Breast epithelium (tissue), 4 donors: ENCODE results near the gene DDX52. TPM values are rescaled to one million over a fixed set of nuclear protein-coding genes. Genes with fewer than 3 reads are reported as not detected.

Experiments
- DNase-seq, 2 donors: peaks; one replicate each; pipeline ENCODE4 v3.0.0-alpha.2; 2019; ENCODE audit warnings: low spot score in 2 of 2
- H3K27ac ChIP-seq, 2 donors: fragments of 200-600 bp; sonication (generic) in 1 of 2; one replicate each; pipeline ENCODE4 v1.5.1; 2016 to 2019; ENCODE audit warnings: mild to moderate bottlenecking in 1 of 2
- H3K27me3 ChIP-seq, 2 donors: fragments of 200-600 bp; sonication (generic) in 1 of 2; one replicate each; pipeline versions ENCODE4 v1.5.1 to v1.6.0; 2017 to 2019; ENCODE audit warnings: control low read depth in 1 of 2, mild to moderate bottlenecking in 1 of 2
- H3K36me3 ChIP-seq: fragments of 200-600 bp; one replicate; pipeline ENCODE4 v1.5.1; 2019
- H3K4me1 ChIP-seq, 2 donors: fragments of 200-600 bp; sonication (generic); one replicate each; pipeline ENCODE4 v1.5.1; 2016 to 2019; ENCODE audit warnings: control low read depth in 1 of 2
- H3K4me3 ChIP-seq, 3 donors: fragments of 200-600 bp; sonication (generic); 1 replicate in 2 of 3; 2 replicates in 1 of 3; pipeline ENCODE4 v1.5.1; 2016 to 2019; ENCODE audit warnings: mild to moderate bottlenecking in 3 of 3, moderate library complexity in 2 of 3
- H3K9me3 ChIP-seq, 2 donors: fragments of 200-600 bp; sonication (generic) in 1 of 2; one replicate each; pipeline ENCODE4 v1.5.1; 2016 to 2019; ENCODE audit warnings: control low read depth in 1 of 2
- POLR2A ChIP-seq: fragments of 450-650 bp; IDR thresholded peaks from one replicate; pipeline ENCODE4 v1.6.1; 2016; ENCODE audit warnings: antibody characterized with exemption, mild to moderate bottlenecking, moderate library complexity
- POLR2AphosphoS5 ChIP-seq, 3 donors: sonication (generic); formaldehyde crosslinking; IDR thresholded peaks; one replicate each; pipeline ENCODE4 v1.6.1; 2017; ENCODE audit warnings: antibody characterized with exemption in 3 of 3
- intact Hi-C: fragments of 100-400 bp; cut with DNase I; formaldehyde crosslinking; loops from one replicate; pipeline ENCODE4 v1.15.1; 2023; ENCODE audit warnings: low total_unique reads
- total RNA-seq, 3 donors: library from RNA; depleted of rRNA; stranded (reverse); fragments of >200 nt; gene quantifications; one replicate each; pipeline ENCODE4 v1.1.0, GENCODE V29; 2016
- TF ChIP-seq, protein P1 (sequence below), 3 donors: fragments of 450-650 bp; IDR thresholded peaks; one replicate each; pipeline ENCODE4 v1.5.1; 2016 to 2017; ENCODE audit warnings: antibody characterized with exemption in 3 of 3, mild to moderate bottlenecking in 3 of 3, moderate library complexity in 3 of 3

The DDX52 gene
- total RNA-seq, 3 donors from 2014 or later, result 15.8 to 29.3 (median 20.0) TPM

DNA sequence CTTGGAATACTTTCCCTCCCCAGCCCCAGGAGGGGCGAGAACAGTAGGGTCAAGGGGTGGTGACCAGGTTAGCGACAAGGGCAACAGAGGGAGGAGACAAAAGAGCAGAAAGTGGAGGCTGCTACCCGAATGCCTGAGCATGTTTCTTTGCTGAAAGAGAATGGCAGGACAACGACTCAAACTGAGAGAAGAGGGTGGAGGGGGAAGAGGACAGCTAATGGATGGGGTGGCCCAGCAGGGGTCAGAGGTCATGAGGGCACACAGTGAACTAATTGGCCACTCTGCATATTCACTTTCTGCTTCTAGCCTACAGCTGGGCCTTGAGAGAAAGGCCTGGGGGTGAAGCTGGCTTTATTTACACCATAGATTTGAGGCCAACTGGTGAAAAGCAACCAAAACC lies 19.1 kb upstream of the DDX52 start:
- intact Hi-C loops, result loop anchor here (5.0 kb wide), 1 partner anchor 185 kb away; no protein-coding TSS in a partner anchor
- TF ChIP-seq, protein P1, sequence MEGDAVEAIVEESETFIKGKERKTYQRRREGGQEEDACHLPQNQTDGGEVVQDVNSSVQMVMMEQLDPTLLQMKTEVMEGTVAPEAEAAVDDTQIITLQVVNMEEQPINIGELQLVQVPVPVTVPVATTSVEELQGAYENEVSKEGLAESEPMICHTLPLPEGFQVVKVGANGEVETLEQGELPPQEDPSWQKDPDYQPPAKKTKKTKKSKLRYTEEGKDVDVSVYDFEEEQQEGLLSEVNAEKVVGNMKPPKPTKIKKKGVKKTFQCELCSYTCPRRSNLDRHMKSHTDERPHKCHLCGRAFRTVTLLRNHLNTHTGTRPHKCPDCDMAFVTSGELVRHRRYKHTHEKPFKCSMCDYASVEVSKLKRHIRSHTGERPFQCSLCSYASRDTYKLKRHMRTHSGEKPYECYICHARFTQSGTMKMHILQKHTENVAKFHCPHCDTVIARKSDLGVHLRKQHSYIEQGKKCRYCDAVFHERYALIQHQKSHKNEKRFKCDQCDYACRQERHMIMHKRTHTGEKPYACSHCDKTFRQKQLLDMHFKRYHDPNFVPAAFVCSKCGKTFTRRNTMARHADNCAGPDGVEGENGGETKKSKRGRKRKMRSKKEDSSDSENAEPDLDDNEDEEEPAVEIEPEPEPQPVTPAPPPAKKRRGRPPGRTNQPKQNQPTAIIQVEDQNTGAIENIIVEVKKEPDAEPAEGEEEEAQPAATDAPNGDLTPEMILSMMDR (IDR thresholded peaks at IDR 0.05), result no peak
- TF ChIP-seq POLR2A (no peak), POLR2AphosphoS5 (IDR thresholded peaks at IDR 0.05) (no peak)
- H3K4me3 ChIP-seq, result no peak overlapping the region
- H3K27ac ChIP-seq, result no peak overlapping the region
- H3K9me3 ChIP-seq, result no peaks in the 10 kb centered on the region
- H3K4me1 ChIP-seq, result no peaks in the 10 kb centered on the region
- no peaks in the 10 kb centered on the region for H3K27me3 ChIP-seq
- H3K36me3 ChIP-seq, result no peaks in the 10 kb centered on the region
- no peak for DNase-seq

DNA sequence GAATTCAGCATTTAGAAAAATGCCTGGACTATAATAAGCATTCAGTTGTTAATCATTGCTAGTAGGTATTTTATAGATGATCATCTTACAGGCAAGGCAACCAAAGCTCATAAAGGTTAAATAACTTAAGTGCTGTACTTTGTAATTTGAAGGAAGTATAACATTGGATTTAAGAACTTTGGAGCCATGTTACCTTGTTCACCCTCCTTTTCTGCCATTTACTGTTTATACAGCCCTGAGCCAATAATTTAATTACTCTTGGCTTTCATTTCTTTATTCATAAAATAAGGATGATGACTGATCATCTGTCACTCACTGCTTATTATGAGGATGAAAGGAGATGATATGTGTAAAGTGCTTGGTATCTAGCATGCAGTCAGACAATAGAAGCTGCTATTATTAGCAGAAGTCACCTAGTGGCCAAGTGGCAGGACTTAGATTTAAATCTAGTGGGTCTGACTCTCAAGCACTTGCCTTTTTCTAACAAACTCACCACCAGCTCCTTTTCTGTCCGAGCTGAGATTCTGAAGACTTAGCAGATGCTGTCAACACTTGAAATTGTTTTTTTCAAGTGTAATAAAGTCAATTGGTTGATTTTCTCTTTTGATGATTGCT lies 18.3 kb upstream of the DDX52 start:
- H3K27me3 ChIP-seq, result no peaks in the 10 kb centered on the region
- H3K36me3 ChIP-seq, result no peaks in the 10 kb centered on the region
- H3K4me3 ChIP-seq, result no peak overlapping the region
- TF ChIP-seq, protein P1 (IDR thresholded peaks at IDR 0.05), result no peak
- TF ChIP-seq POLR2A (no peak), POLR2AphosphoS5 (IDR thresholded peaks at IDR 0.05) (no peak)
- intact Hi-C loops, result loop anchor here (5.0 kb wide), 1 partner anchor 184 kb away; no protein-coding TSS in a partner anchor
- H3K9me3 ChIP-seq, result no peaks in the 10 kb centered on the region
- no peak for DNase-seq
- no peak overlapping the region for H3K27ac ChIP-seq
- H3K4me1 ChIP-seq, result no peaks in the 10 kb centered on the region

DNA sequence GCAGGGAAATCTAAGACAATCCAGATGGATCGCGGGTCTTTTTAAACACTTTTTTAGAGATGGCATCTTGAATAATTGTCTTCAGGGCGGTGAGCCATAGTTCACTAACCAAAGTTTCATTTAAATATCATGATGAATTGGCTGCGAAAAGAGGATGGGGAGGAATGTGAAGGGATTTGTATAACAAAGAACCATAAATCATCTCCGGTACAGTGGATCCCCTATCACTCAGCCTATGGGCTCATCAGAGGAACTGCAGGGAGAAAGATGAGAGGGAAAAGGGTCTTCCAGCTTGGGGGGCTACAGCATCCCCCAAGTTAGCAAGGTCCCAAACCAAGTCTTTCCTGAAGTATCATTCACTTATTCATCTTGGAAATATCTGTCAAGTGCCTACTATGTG lies 16.7 kb upstream of the DDX52 start:
- TF ChIP-seq POLR2AphosphoS5 (IDR thresholded peaks at IDR 0.05) (no peak), POLR2A (no peak)
- TF ChIP-seq, protein P1 (IDR thresholded peaks at IDR 0.05), result no peak
- Histone ChIP-seq H3K4me3 (no peak overlapping the region), H3K27ac (no peak overlapping the region), H3K4me1 (no peaks in the 10 kb centered on the region), H3K27me3 (no peaks in the 10 kb centered on the region), H3K9me3 (no peaks in the 10 kb centered on the region), H3K36me3 (no peaks in the 10 kb centered on the region)
- DNase-seq, result no peak
- intact Hi-C loops, result loop anchor here (5.0 kb wide), 1 partner anchor 183 kb away; no protein-coding TSS in a partner anchor

DNA sequence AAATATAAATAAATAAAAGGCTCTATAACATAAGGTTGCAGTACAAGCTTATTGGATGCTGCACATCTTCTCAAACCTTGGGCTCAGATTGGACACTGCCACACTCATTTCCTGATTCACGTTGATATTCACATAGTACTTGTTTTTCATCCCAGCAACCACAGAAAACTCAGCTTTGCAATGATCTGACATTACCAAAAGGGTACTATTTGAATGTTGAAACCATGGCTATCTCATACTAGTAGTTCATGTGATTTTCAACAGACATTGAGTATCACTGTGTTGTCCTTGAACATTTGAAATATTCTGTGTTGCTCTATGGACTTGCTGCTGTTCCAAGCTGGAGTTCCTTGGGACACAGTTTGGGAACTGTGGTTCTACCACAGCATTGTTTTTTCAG lies 14.0 kb upstream of the DDX52 start:
- Histone ChIP-seq H3K36me3 (no peaks in the 10 kb centered on the region), H3K27ac (no peak overlapping the region), H3K4me1 (no peaks in the 10 kb centered on the region), H3K9me3 (no peaks in the 10 kb centered on the region), H3K27me3 (no peaks in the 10 kb centered on the region), H3K4me3 (no peak overlapping the region)
- intact Hi-C loops, result no loop called here
- no peak for DNase-seq
- TF ChIP-seq POLR2AphosphoS5 (IDR thresholded peaks at IDR 0.05) (no peak), POLR2A (no peak)
- TF ChIP-seq, protein P1 (IDR thresholded peaks at IDR 0.05), result no peak

DNA sequence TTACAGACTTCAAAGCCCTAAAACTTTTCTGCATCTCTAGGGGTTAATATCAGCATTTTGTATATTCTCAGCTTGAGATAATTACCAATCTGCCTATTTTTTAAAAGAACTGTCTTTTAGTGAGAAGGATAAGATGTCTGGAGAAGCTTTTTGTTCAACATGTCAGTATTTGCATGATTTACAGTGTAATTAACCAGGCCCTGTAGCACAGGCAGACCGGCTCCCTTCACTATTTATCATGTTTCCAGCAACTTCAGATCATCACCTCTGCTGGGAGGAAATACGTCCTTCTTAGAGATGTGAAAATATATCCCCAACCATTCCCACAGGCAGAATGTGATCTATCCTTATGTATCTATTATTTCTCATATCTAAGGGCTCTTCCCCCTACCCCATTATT lies 8.6 kb upstream of the DDX52 start:
- intact Hi-C loops, result no loop called here
- Histone ChIP-seq H3K27me3 (peaks cover 0 to 12% of the 10 kb centered on the region in 2 donors), H3K9me3 (no peaks in the 10 kb centered on the region), H3K4me1 (no peaks in the 10 kb centered on the region), H3K4me3 (no peak overlapping the region), H3K27ac (no peak overlapping the region), H3K36me3 (no peaks in the 10 kb centered on the region)
- TF ChIP-seq, protein P1 (IDR thresholded peaks at IDR 0.05), result no peak
- TF ChIP-seq POLR2AphosphoS5 (IDR thresholded peaks at IDR 0.05), result no peak
- TF ChIP-seq POLR2A, result no peak
- DNase-seq, result no peak
